ENCODE results near the gene HTT. TPM values are rescaled to one million over a fixed set of nuclear protein-coding genes. Genes with fewer than 3 reads are reported as not detected.

Gene HTT
- total RNA-seq, 4 donors from 2014 or later, result 50.1 to 192 (median 81.0) TPM

DNA sequence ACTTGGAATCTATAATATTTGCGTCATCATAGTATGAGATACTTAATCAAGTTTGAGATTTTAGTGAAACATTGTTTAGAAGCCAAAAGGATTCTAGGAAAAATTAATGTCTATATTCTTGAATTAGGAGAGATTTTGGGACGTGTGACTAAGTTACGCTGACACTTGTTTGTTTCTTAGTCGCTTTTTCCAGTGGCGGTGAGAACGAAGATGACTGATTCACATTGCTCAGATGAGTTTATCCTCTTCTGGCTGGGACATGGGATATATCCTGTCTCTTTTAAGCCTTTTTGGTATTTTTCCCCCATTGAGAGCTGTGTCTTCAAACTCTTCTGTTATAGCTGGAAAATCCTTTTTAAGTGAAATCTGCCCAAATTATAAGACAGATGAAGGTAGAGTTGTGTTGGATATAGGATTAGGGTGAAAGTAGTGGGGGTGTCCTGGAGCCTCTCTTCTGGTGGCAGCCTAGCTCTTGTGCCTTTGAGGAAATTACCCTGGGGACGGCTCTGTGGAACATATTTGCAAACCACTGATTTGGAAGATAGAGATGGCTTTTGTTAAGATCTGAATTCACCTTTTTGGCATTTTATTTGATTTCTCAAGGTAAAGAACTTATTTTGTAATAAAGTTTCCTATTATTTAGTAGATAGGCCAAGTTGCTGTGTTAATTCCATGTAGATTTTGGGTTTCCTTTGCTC, 49.7 kb downstream of the HTT start:
- TF ChIP-seq, protein P1, sequence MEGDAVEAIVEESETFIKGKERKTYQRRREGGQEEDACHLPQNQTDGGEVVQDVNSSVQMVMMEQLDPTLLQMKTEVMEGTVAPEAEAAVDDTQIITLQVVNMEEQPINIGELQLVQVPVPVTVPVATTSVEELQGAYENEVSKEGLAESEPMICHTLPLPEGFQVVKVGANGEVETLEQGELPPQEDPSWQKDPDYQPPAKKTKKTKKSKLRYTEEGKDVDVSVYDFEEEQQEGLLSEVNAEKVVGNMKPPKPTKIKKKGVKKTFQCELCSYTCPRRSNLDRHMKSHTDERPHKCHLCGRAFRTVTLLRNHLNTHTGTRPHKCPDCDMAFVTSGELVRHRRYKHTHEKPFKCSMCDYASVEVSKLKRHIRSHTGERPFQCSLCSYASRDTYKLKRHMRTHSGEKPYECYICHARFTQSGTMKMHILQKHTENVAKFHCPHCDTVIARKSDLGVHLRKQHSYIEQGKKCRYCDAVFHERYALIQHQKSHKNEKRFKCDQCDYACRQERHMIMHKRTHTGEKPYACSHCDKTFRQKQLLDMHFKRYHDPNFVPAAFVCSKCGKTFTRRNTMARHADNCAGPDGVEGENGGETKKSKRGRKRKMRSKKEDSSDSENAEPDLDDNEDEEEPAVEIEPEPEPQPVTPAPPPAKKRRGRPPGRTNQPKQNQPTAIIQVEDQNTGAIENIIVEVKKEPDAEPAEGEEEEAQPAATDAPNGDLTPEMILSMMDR (IDR thresholded peaks at IDR 0.05), result no peak
- TF ChIP-seq POLR2A (IDR thresholded peaks at IDR 0.05), result no peak
- no peak for TF ChIP-seq EP300 (IDR thresholded peaks at IDR 0.05)
- TF ChIP-seq POLR2AphosphoS5 (IDR thresholded peaks at IDR 0.05), result no peak
- H3K36me3 ChIP-seq, result peaks cover 79% of the 10 kb centered on the region

DNA sequence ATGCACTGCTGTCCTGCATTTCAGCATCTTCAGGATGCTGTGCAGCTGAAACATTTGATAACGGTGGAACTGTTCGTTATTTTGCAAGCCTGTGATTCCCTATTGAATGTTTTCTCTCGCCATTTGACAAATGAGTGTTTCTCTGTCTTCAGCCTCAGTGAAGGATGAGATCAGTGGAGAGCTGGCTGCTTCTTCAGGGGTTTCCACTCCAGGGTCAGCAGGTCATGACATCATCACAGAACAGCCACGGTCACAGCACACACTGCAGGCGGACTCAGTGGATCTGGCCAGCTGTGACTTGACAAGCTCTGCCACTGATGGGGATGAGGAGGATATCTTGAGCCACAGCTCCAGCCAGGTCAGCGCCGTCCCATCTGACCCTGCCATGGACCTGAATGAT, 52.6 kb downstream of the HTT start:
- 96% methylated on average over 7 of the region's 7 CpGs for WGBS
- H3K36me3 ChIP-seq, result peaks cover 81% of the 10 kb centered on the region

More for the DNA sequence above, 49.7 kb downstream of the HTT start:
- Histone ChIP-seq H3K27me3 (no peaks in the 10 kb centered on the region), H3K4me3 (no peak overlapping the region), H3K27ac (no peak overlapping the region), H3K9me3 (no peaks in the 10 kb centered on the region), H3K4me1 (no peaks in the 10 kb centered on the region)
- no peak for DNase-seq (ENCODE audit: low spot score in 2 of 2)
- 85% methylated on average over 7 of the region's 7 CpGs for WGBS

DNA sequence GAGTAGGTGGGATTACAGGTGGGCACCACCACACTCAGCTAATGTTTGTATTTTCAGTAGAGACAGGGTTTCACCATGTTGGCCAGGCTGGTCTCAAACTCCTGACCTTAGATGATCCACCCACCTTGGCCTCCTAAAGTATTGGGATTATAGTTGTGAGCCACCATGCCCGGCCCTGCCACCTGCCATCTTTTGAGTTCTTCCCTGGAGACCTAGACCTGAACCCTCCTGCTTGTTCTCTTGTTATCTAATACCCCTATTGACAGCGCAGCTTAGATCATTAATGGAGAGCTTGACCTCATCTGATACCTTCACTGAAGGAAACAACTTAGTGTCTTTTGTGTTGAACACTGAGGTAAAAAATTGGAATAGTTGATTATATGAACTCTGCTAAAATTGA, 53.6 kb downstream of the HTT start:
- TF ChIP-seq, protein P1 (IDR thresholded peaks at IDR 0.05), result no peak
- TF ChIP-seq POLR2AphosphoS5 (IDR thresholded peaks at IDR 0.05) (no peak), EP300 (IDR thresholded peaks at IDR 0.05) (no peak), POLR2A (IDR thresholded peaks at IDR 0.05) (no peak)
- 98% methylated on average over 2 of the region's 2 CpGs for WGBS
- Histone ChIP-seq H3K27ac (no peak overlapping the region), H3K9me3 (no peaks in the 10 kb centered on the region), H3K27me3 (no peaks in the 10 kb centered on the region), H3K36me3 (peaks cover 83% of the 10 kb centered on the region), H3K4me3 (no peak overlapping the region), H3K4me1 (no peaks in the 10 kb centered on the region)
- DNase-seq (ENCODE audit: low spot score in 2 of 2), result no peak

More for the DNA sequence above, 52.6 kb downstream of the HTT start:
- H3K9me3 ChIP-seq, result no peaks in the 10 kb centered on the region
- TF ChIP-seq EP300 (IDR thresholded peaks at IDR 0.05) (no peak), POLR2AphosphoS5 (IDR thresholded peaks at IDR 0.05) (no peak), POLR2A (IDR thresholded peaks at IDR 0.05) (no peak)
- TF ChIP-seq, protein P1 (IDR thresholded peaks at IDR 0.05), result no peak
- H3K4me3 ChIP-seq, result no peak overlapping the region
- no peak overlapping the region for H3K27ac ChIP-seq
- no peak for DNase-seq (ENCODE audit: low spot score in 2 of 2)
- H3K4me1 ChIP-seq, result no peaks in the 10 kb centered on the region
- no peaks in the 10 kb centered on the region for H3K27me3 ChIP-seq

DNA sequence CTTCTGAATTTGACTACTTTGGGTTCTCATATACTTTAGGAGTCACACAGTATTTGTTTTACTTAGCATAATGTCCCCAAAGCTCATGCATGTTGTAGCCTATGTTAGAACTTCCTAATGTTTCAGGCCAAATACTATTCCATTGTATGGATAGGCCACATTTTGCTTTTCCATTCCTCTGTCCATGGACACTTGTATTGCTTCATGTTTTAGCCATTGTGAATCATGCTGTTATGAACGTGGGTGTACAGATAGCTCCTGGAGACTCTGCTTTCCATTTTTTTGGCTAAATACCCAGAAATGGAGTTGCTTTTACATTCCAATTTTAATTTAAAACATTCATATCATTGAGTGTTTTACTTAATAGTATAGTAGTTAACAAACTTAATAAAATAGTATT, 54.5 kb downstream of the HTT start:
- Histone ChIP-seq H3K9me3 (no peaks in the 10 kb centered on the region), H3K4me3 (no peak overlapping the region), H3K27me3 (no peaks in the 10 kb centered on the region), H3K27ac (no peak overlapping the region), H3K4me1 (no peaks in the 10 kb centered on the region), H3K36me3 (peaks cover 87% of the 10 kb centered on the region)
- no peak for DNase-seq (ENCODE audit: low spot score in 2 of 2)
- 83% methylated on average over 1 of the region's 1 CpG for WGBS
- TF ChIP-seq EP300 (IDR thresholded peaks at IDR 0.05) (no peak), POLR2A (IDR thresholded peaks at IDR 0.05) (no peak), POLR2AphosphoS5 (IDR thresholded peaks at IDR 0.05) (no peak)
- TF ChIP-seq, protein P1 (IDR thresholded peaks at IDR 0.05), result no peak

DNA sequence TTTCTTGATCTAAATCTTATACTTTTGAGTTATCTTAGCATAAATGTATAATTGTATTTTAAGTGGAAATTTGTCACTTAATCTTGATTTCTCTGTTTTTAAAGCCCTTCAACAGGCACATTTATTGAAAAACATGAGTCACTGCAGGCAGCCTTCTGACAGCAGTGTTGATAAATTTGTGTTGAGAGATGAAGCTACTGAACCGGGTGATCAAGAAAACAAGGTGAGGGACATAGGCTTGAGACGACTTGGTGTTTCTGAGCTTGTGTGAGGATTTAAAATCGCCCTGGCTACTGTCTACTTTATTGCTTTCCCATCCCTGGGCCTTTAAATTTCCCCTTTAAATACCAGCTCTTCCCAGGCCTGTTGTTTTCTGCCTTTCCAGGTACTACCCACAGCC, 55.7 kb downstream of the HTT start:
- DNase-seq (ENCODE audit: low spot score in 2 of 2), result no peak
- Histone ChIP-seq H3K9me3 (no peaks in the 10 kb centered on the region), H3K4me1 (no peaks in the 10 kb centered on the region), H3K27ac (no peak overlapping the region), H3K4me3 (no peak overlapping the region), H3K27me3 (no peaks in the 10 kb centered on the region), H3K36me3 (peaks cover 95% of the 10 kb centered on the region)
- 82% methylated on average over 3 of the region's 3 CpGs for WGBS
- no peak for TF ChIP-seq EP300 (IDR thresholded peaks at IDR 0.05)
- TF ChIP-seq, protein P1 (IDR thresholded peaks at IDR 0.05), result no peak
- no peak for TF ChIP-seq POLR2A (IDR thresholded peaks at IDR 0.05)
- no peak for TF ChIP-seq POLR2AphosphoS5 (IDR thresholded peaks at IDR 0.05)

Measured in suprapubic skin (tissue), 4 donors.